ENCODE data around the gene PLPPR3. TPM values are rescaled to one million over a fixed set of nuclear protein-coding genes. Genes with fewer than 3 reads are reported as not detected.

Gene PLPPR3
- total and polyA plus RNA-seq, 10 of the 15 experiments (the other 5 are each of a cell fraction or from before 2014, with no cell fraction given) = 0.07 TPM; not detected in 9

GRCh38 chr19:821825-822503 is at the start of gene PLPPR3 (continued):
- no peak for TF ChIP-seq HSF1 (IDR thresholded peaks at IDR 0.05; ENCODE audit: low read depth, low read length)
- no peak for TF ChIP-seq KDM1A (IDR thresholded peaks at IDR 0.05; ENCODE audit: borderline replicate concordance)
- no peak for TF ChIP-seq SRF (IDR thresholded peaks at IDR 0.05; ENCODE audit: low read depth in 2 of 2, low read length in 2 of 2)

GRCh38 chr19:870963-871401 is 49.2 kb upstream of the PLPPR3 start:
- POLR2A ChIA-PET = no interaction called here
- TF ChIP-seq TARDBP (IDR thresholded peaks at IDR 0.05; ENCODE audit: borderline replicate concordance) (no peak), HCFC1 (IDR thresholded peaks at IDR 0.05; ENCODE audit: low read length) (no peak), MTA3 (IDR thresholded peaks at IDR 0.05; ENCODE audit: borderline replicate concordance, low read length) (no peak), MYB (IDR thresholded peaks at IDR 0.05; ENCODE audit: borderline replicate concordance, low read depth, low read length) (no peak), REST (IDR thresholded peaks at IDR 0.05; ENCODE audit: low read depth, low read length) (no peak), ZNF274 (IDR thresholded peaks at IDR 0.05; ENCODE audit: insufficient read depth, insufficient read length) (no peak), SIX5 (IDR thresholded peaks at IDR 0.05; ENCODE audit: low read depth, low read length, severe bottlenecking) (no peak), E2F8 (IDR thresholded peaks at IDR 0.05; ENCODE audit: low read depth, partially characterized antibody) (no peak), KAT2A (conservative IDR thresholded peaks at IDR 0.05; ENCODE audit: control insufficient read depth, low read depth, low read length) (no peak), FOS (IDR thresholded peaks at IDR 0.05; ENCODE audit: borderline replicate concordance, extremely low read depth, insufficient read length) (no peak), CEBPB (IDR thresholded peaks at IDR 0.05; ENCODE audit: borderline replicate concordance in 1 of 2, low read depth in 2 of 2, low read length in 2 of 2) (no peak)

More at GRCh38 chr19:870963-871401, 49.2 kb upstream of the PLPPR3 start:
- Histone ChIP-seq H4K20me1 (ENCODE audit: control insufficient read depth, insufficient read depth) (no peaks in the 10 kb centered on the region), H3K79me2 (ENCODE audit: control insufficient read depth, insufficient read depth, low read length) (no peaks in the 10 kb centered on the region), H3K4me3 (no peak overlapping the region), H3K4me1 (ENCODE audit: control insufficient read depth, insufficient read depth, low read length) (no peaks in the 10 kb centered on the region), H3K4me2 (ENCODE audit: control insufficient read depth, insufficient read depth) (no peak overlapping the region), H3K9ac (ENCODE audit: control insufficient read depth, insufficient read depth, low read length) (no peak overlapping the region), H3K9me3 (replicated peaks; ENCODE audit: control insufficient read depth, insufficient read depth, low read length) (no peaks in the 10 kb centered on the region), H3K27me3 (replicated peaks in 1 of 2; ENCODE audit: control insufficient read depth in 2 of 2, insufficient read depth in 2 of 2, low read length in 1 of 2) (no peaks in the 10 kb centered on the region), H2AFZ (ENCODE audit: control insufficient read depth, low read depth, low read length) (no peak overlapping the region), H3K36me3 (ENCODE audit: control insufficient read depth in 2 of 2, insufficient read depth in 2 of 2, low read length in 1 of 2) (no peaks in the 10 kb centered on the region; a peak in 1 of 4 replicates), H3K27ac (ENCODE audit: control insufficient read depth, insufficient read depth) (no peak overlapping the region)
- SMC1A ChIA-PET (ENCODE audit: uncharacterized antibody, unreplicated experiment) = no interaction called here
- FAIRE-seq (no peak), ATAC-seq (no peak), DNase-seq (ENCODE audit: low read depth, low spot score) (no peak)
- in situ Hi-C loops (cut with MboI) = no loop called here
- RAD21 ChIA-PET (ENCODE audit: unreplicated experiment) = no interaction called here
- intact Hi-C loops (cut with micrococcal nuclease; ENCODE audit: unreplicated experiment) = no loop called here
- no TSS peak for BruUV-seq (replicated peaks)
- CTCF ChIA-PET = no interaction called here
- 89% methylated on average over 21 of the region's 28 CpGs for WGBS (ENCODE audit: insufficient coverage, insufficient replicate concordance, low lambda C conversion rate, missing lambda C conversion rate)

Data from GM12878 (cell line).